Measurements from ENCODE around the gene SRRM4.

SRRM4 gene

GRCh38 chr12:119122047-119122446 is 140.7 kb downstream of the SRRM4 start:
- no peak for DNase-seq

GRCh38 chr12:119122751-119123150 is 141.4 kb downstream of the SRRM4 start:
- no peak for DNase-seq

GRCh38 chr12:119128527-119128926 is 147.2 kb downstream of the SRRM4 start:
- no peak for DNase-seq

- no peak for DNase-seq
Observed at GRCh38 chr12:119129827-119130434, 148.6 kb downstream of the SRRM4 start.

- no peak for DNase-seq
Observed at GRCh38 chr12:119130523-119130922, 149.2 kb downstream of the SRRM4 start.

GRCh38 chr12:119134284-119135072 is 153.1 kb downstream of the SRRM4 start:
- no peak for DNase-seq

- DNase-seq = no peak
Observed at GRCh38 chr12:119136811-119137410, 155.6 kb downstream of the SRRM4 start.

- no peak for DNase-seq
Observed at GRCh38 chr12:119139448-119139847, 158.1 kb downstream of the SRRM4 start.

GRCh38 chr12:119145367-119145766 is 164.0 kb downstream of the SRRM4 start:
- DNase-seq = no peak

- no peak for DNase-seq
Observed at GRCh38 chr12:119147847-119148448, 166.6 kb downstream of the SRRM4 start.

GRCh38 chr12:119149270-119149669 is 167.9 kb downstream of the SRRM4 start:
- DNase-seq = no peak

GRCh38 chr12:119151445-119152026 is 170.2 kb downstream of the SRRM4 start:
- DNase-seq = no peak

- DNase-seq = peak; percentile 31 to 32
Observed at GRCh38 chr12:119153477-119154434, 172.4 kb downstream of the SRRM4 start.

- DNase-seq = no peak
Observed at GRCh38 chr12:119154435-119154818, 173.1 kb downstream of the SRRM4 start.

GRCh38 chr12:119156401-119157044 is 175.2 kb downstream of the SRRM4 start:
- DNase-seq = no peak

- DNase-seq = no peak
Observed at GRCh38 chr12:119157528-119157927, 176.2 kb downstream of the SRRM4 start.

- no peak for DNase-seq
Observed at GRCh38 chr12:119157978-119158377, 176.6 kb downstream of the SRRM4 start.

GRCh38 chr12:119158402-119158801 is 177.1 kb downstream of the SRRM4 start:
- DNase-seq = no peak

GRCh38 chr12:119159844-119160243 is 178.5 kb downstream of the SRRM4 start:
- DNase-seq = no peak

GRCh38 chr12:119167902-119168301 is 186.6 kb downstream of the SRRM4 start:
- no peak for DNase-seq

- DNase-seq = no peak
Observed at GRCh38 chr12:119168721-119169120, 187.4 kb downstream of the SRRM4 start.

Data from inflammatory macrophage (primary cell).